Ishikawa (cell line): ENCODE data around the gene FOXP1.

ENCODE experiments used
- CEBPB ChIP-seq: IDR thresholded peaks from 2 replicates; pipeline ENCODE4 v1.6.1; 2012
- CREB1 ChIP-seq: IDR thresholded peaks from 2 replicates; pipeline ENCODE4 v1.6.1; 2012; ENCODE audit warnings: low read depth
- EGR1 ChIP-seq: IDR thresholded peaks from 2 replicates; pipeline ENCODE4 v1.6.1; 2012
- EP300 ChIP-seq: IDR thresholded peaks from 2 replicates; pipeline ENCODE4 v1.6.1; 2012; ENCODE audit warnings: borderline replicate concordance
- FOXM1 ChIP-seq: IDR thresholded peaks from 2 replicates; pipeline ENCODE4 v1.6.1; 2012; ENCODE audit warnings: low read depth, borderline replicate concordance
- NFIC ChIP-seq: IDR thresholded peaks from 2 replicates; pipeline ENCODE4 v1.6.1; 2012
- RAD21 ChIP-seq: IDR thresholded peaks from 2 replicates; pipeline ENCODE4 v1.6.1; 2012; ENCODE audit warnings: low read depth
- TAF1 ChIP-seq: IDR thresholded peaks from 2 replicates; pipeline ENCODE4 v1.6.1; 2012; ENCODE audit warnings: low read depth, mild to moderate bottlenecking
- TCF12 ChIP-seq: IDR thresholded peaks from 2 replicates; pipeline ENCODE4 v1.6.1; 2012; ENCODE audit warnings: low read depth
- TEAD4 ChIP-seq: IDR thresholded peaks from 2 replicates; pipeline ENCODE4 v1.6.1; 2012
- YY1 ChIP-seq: IDR thresholded peaks from 2 replicates; pipeline ENCODE4 v1.6.1; 2012; ENCODE audit warnings: low read depth
- ZBTB7A ChIP-seq: IDR thresholded peaks from 2 replicates; pipeline ENCODE4 v1.6.1; 2012; ENCODE audit warnings: low read depth
- TF ChIP-seq, protein P1 (sequence below): IDR thresholded peaks from 2 replicates; pipeline ENCODE4 v1.6.1; 2012
- TF ChIP-seq, protein P2 (sequence below): IDR thresholded peaks from 2 replicates; pipeline ENCODE4 v1.6.1; 2012
- TF ChIP-seq, protein P3 (sequence below): IDR thresholded peaks from 2 replicates; pipeline ENCODE4 v1.6.1; 2012; ENCODE audit warnings: low read depth, mild to moderate bottlenecking

The FOXP1 gene

DNA sequence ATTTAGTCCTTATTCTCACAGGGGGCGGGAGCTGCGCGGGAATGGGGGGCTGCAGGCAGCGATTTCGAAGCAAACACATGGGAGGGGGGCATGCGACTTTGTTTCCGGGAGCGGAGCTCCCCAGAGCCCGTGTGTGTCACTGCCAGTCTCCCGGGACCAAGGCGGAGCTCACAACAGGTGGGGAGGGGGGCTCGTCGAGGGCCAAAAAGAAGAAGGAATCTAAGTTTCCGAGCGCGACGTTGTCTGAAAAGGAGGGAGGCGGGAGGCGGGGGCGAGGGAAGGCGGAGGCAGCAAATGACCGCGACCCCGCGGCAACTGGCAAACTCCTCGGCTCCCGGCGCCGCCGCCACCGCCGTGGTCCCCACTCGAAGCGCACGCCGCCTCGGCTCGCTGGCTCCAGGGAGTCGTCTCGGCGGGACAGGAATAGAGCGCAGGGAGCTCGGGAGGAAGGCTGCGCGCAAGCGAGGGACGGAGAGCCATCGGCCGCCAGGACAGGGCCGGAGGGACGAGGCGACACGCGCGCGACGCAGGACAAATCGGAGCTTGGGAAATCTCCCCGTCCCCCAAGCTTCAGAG, 1.4 kb downstream of the FOXP1 start:
- no peak for TF ChIP-seq EP300
- TF ChIP-seq TAF1 = 0 out of 2 replicates have a peak, but pooled peaks have one; percentile 41
- TF ChIP-seq TCF12 = no peak; the same call in 1 of the 2 replicates
- TF ChIP-seq TEAD4 = no peak
- peak; percentile 82 for TF ChIP-seq ZBTB7A
- no peak for TF ChIP-seq YY1
- no peak for TF ChIP-seq FOXM1
- TF ChIP-seq, protein P1, sequence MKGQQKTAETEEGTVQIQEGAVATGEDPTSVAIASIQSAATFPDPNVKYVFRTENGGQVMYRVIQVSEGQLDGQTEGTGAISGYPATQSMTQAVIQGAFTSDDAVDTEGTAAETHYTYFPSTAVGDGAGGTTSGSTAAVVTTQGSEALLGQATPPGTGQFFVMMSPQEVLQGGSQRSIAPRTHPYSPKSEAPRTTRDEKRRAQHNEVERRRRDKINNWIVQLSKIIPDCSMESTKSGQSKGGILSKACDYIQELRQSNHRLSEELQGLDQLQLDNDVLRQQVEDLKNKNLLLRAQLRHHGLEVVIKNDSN = no peak
- TF ChIP-seq, protein P2, sequence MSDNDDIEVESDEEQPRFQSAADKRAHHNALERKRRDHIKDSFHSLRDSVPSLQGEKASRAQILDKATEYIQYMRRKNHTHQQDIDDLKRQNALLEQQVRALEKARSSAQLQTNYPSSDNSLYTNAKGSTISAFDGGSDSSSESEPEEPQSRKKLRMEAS = peak; percentile 74
- TF ChIP-seq NFIC = no peak

DNA sequence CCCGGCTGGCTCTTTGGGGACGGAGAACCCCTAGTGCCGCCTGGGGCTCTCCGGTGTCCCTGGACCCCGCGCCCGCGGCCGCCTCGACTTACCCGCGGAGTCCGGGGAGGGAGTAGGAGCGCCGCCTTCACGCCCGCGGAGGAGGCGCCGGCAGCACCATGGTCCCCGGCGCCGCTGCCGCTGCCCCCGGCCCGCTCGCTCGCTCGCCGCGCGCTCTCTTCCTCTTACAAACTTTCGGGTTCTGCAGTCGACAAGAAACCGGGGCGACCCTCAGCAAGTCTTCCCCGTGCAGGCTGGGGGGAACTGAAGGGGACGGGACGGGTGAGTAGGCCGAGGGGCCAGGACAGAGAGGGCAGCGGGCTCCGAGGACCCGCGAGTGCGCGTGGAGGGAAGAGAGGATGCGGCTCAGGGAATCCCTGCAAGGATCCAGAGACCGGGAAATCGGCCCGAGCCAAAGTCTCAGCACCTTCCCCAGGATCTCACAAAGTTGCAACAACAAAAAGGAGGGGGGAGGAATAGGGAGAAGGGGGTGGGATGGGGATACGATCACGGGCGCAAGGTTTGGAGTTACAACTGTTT, 2.0 kb downstream of the FOXP1 start:
- TF ChIP-seq EP300 = no peak
- TF ChIP-seq YY1 = no peak
- TF ChIP-seq EGR1 = no peak
- no peak for TF ChIP-seq TAF1
- no peak for TF ChIP-seq RAD21
- no peak for TF ChIP-seq TCF12
- TF ChIP-seq, protein P2 = no peak

DNA sequence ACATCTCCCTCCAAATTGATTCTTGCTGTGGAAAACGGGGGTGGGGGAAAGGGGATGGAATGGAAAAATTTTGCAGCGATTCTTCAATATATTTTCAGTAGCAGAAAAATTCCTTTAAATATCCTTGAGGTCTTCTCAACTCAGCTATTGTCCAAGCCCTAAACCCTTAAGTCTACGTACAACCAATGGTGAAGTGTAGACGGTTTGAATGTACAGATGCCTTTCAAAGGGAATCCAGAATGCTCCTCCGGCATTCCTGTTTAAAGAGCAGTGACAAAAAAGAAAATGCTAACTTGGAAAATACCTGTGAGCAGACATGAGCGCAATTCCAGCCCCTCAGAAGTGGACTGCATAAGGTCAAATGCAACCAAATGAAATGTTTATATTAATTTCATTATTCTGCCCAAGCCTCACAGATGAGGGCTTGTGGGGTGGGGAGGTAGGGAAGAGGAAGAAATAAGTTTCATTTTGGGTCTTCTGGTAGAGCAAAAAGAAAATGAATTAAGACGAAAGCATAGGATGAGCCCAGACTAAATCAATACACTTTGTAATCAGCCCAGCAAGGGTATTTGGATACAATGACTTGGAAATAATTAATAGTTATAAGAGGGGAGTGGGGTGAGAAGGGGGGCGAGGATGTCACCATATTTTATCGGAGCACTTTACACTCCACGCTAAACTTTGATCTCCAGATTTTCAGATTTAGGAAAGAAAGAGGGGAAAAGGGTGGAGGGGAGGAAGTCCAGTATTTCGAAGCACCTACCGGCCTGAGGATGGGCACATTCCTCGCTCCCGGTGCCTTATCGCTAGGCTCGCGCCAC, 2.7 kb downstream of the FOXP1 start:
- TF ChIP-seq TAF1 (no peak), RAD21 (no peak), CREB1 (no peak)
- TF ChIP-seq, protein P1 = no peak

DNA sequence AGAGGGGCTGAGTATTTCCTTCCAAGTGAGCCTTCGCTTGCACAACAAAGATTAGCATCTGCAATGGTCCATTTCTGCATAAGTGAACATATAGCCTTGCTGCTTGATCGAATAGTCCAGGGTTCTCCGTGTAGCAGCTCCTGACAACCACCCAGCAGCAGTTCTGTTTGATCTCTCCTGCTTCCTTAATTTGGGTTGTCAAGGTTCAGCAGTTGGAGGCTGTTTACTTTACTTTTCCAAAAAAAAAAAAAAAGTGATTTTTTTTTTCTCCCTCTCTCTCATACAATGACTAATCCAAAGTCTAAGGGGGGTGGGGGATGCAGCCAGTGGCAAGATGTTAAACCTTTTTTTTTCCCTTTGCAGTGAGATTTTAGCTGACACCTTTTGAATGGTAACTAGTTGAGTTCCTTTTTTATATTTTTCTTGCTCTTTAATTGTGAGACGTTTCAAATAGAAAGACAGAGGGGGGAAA, 3.6 kb downstream of the FOXP1 start:
- TF ChIP-seq, protein P3, sequence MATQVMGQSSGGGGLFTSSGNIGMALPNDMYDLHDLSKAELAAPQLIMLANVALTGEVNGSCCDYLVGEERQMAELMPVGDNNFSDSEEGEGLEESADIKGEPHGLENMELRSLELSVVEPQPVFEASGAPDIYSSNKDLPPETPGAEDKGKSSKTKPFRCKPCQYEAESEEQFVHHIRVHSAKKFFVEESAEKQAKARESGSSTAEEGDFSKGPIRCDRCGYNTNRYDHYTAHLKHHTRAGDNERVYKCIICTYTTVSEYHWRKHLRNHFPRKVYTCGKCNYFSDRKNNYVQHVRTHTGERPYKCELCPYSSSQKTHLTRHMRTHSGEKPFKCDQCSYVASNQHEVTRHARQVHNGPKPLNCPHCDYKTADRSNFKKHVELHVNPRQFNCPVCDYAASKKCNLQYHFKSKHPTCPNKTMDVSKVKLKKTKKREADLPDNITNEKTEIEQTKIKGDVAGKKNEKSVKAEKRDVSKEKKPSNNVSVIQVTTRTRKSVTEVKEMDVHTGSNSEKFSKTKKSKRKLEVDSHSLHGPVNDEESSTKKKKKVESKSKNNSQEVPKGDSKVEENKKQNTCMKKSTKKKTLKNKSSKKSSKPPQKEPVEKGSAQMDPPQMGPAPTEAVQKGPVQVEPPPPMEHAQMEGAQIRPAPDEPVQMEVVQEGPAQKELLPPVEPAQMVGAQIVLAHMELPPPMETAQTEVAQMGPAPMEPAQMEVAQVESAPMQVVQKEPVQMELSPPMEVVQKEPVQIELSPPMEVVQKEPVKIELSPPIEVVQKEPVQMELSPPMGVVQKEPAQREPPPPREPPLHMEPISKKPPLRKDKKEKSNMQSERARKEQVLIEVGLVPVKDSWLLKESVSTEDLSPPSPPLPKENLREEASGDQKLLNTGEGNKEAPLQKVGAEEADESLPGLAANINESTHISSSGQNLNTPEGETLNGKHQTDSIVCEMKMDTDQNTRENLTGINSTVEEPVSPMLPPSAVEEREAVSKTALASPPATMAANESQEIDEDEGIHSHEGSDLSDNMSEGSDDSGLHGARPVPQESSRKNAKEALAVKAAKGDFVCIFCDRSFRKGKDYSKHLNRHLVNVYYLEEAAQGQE = no peak
- TF ChIP-seq NFIC (no peak), CEBPB (no peak), EGR1 (no peak), EP300 (no peak)
- TF ChIP-seq, protein P1 = no peak

DNA sequence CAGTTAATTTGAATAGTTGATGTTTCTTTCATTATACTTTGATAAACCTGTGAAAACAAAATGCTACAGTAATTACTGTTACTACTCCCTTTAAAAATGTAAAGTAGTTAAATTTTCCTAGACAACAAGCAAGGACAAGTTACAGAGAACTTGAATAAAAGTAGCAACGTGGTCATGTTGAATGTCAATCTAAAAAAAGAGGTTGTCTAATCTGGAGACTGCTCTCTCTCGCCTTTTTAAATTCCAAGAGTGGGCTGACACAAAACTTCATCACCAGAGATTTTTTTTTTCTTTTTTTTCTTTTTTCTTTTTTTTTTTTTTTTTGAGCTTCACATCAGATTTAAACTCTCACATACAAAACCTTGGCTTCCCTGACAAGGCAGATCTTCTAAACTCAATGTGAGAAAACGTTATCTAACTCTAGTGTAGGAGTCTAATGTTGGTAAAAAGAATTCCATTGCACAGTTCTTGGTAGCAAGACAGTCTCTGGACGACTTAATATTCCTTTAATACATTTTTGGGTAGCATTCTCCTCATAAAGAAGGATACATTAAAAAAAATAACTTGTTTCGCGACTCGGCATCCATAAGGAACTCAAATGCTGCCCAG, 4.1 kb downstream of the FOXP1 start:
- no peak for TF ChIP-seq TEAD4
- TF ChIP-seq, protein P2 = no peak
- no peak for TF ChIP-seq ZBTB7A
- TF ChIP-seq, protein P3 = no peak
- no peak for TF ChIP-seq CREB1
- TF ChIP-seq, protein P1 = no peak
- TF ChIP-seq RAD21 = no peak
- TF ChIP-seq FOXM1 = no peak
- no peak for TF ChIP-seq EGR1
- TF ChIP-seq YY1 = no peak
- no peak for TF ChIP-seq EP300
- TF ChIP-seq TCF12 = no peak
- no peak for TF ChIP-seq TAF1
- TF ChIP-seq NFIC = no peak
- TF ChIP-seq CEBPB = no peak
